Stomach (tissue), 9 donors: ENCODE measurements around the gene DMRT2. TPM values are rescaled to one million over a fixed set of nuclear protein-coding genes. Genes with fewer than 3 reads are reported as not detected.

Source experiments
- DNase-seq, 2 donors: peaks; one replicate each; pipeline versions ENCODE4 v3.0.0 to v3.0.0-alpha.2; 2013 to 2019
- H3K27ac ChIP-seq, 5 donors: fragments of 200-600 bp in 4 of 5; sonication (generic) in 4 of 5; one replicate each; pipeline ENCODE4 v1.5.1; 2013 to 2019; ENCODE audit warnings: mild to moderate bottlenecking in 1 of 5, moderate library complexity in 1 of 5
- H3K27me3 ChIP-seq, 3 donors: fragments of 200-600 bp; sonication (generic); one replicate each; pipeline ENCODE4 v1.5.1; 2017 to 2019; ENCODE audit warnings: mixed run types in 1 of 3
- H3K36me3 ChIP-seq, 4 donors: fragments of 200-600 bp; sonication (generic); 1 replicate in 3 of 4; 2 replicates in 1 of 4; pipeline ENCODE4 v1.5.1; 2016 to 2019
- H3K4me1 ChIP-seq, 4 donors: fragments of 200-600 bp; sonication (generic); one replicate each; pipeline ENCODE4 v1.5.1; 2016 to 2019
- H3K4me3 ChIP-seq, 4 donors: fragments of 200-600 bp; sonication (generic) in 3 of 4; one replicate each; pipeline ENCODE4 v1.5.1; 2016 to 2019; ENCODE audit warnings: mild to moderate bottlenecking in 1 of 4
- H3K9me3 ChIP-seq, 4 donors: fragments of 200-600 bp; sonication (generic); one replicate each; pipeline ENCODE4 v1.5.1; 2016 to 2019
- EP300 ChIP-seq: sonication (generic); formaldehyde crosslinking; IDR thresholded peaks from one replicate; pipeline ENCODE4 v1.6.1; 2017; ENCODE audit warnings: antibody characterized with exemption
- POLR2A ChIP-seq, 4 donors: fragments of 450-650 bp; IDR thresholded peaks; one replicate each; pipeline ENCODE4 v1.6.1; 2016; ENCODE audit warnings: antibody characterized with exemption in 4 of 4, control low read depth in 2 of 4, mild to moderate bottlenecking in 1 of 4, moderate library complexity in 1 of 4
- POLR2AphosphoS5 ChIP-seq, 3 donors: sonication (generic); formaldehyde crosslinking; IDR thresholded peaks; one replicate each; pipeline ENCODE4 v1.6.1; 2016; ENCODE audit warnings: antibody characterized with exemption in 3 of 3
- WGBS, 5 donors: extraction: QIAGEN DNeasy Blood & Tissue Kit in 3 of 5; methylation state at CpG; one replicate each; pipeline versions ENCODE4 v1.1.5 to v1.1.7; 2013 to 2018; 5-methylcytosine and 5-hydroxymethylcytosine counted together
- intact Hi-C: fragments of 100-400 bp; cut with DNase I; formaldehyde crosslinking; loops from one replicate; pipeline ENCODE4 v1.15.1; 2023; ENCODE audit warnings: low total_unique reads
- polyA plus RNA-seq, 3 donors: library from polyadenylated mRNA; stranded (reverse); fragments of 200-250 nt; gene quantifications; one replicate each; pipeline ENCODE4 v1.2.3, GENCODE V29; 2013
- total RNA-seq, 5 donors: library from RNA; depleted of rRNA; stranded (reverse); fragments of >200 nt; gene quantifications; one replicate each; pipeline versions ENCODE4 v1.1.0 to v1.2.3, GENCODE V29; 2014 to 2016
- TF ChIP-seq, protein P1 (sequence below), 7 experiments: fragments of 450-650 bp in 4 of 7; fragments of 200-600 bp in 3 of 7; sonication (generic) in 3 of 7; IDR thresholded peaks; one replicate each; pipeline ENCODE4 v1.5.1; 2016 to 2019; ENCODE audit warnings: antibody characterized with exemption in 7 of 7, control low read depth in 2 of 7, mild to moderate bottlenecking in 1 of 7
- donor health status: healthy with polysubstance abuse.
- donor health status: Bipolar disorder and iron deficiency.
- donor health status: healthy.

DMRT2 gene
- total and polyA plus RNA-seq, 8 donors = 0.08 to 23.2 (median 2.3) TPM; not detected in 5

DNA sequence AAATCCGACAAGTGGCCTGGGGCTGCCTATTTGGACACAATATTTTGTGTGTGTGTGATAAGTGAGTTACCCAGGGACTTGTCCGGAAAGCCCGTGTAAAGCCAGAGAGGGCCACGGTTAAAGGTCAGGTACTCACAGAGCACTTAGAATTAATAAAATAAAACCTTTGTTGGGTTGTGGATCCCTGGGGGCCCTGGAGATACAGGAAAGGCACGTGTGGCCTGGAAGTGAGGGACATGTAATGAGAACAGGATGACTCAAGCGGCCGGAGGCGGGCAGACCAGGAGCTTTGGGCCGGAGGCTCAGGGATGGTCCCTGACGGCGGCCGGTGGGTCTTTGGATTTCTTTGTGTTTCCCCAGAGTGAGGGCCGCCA, 1.0 kb downstream of the DMRT2 start:
- H3K36me3 ChIP-seq = no peaks in the 10 kb centered on the region
- peaks cover 37 to 66% (median 48%) of the 10 kb centered on the region in 4 donors for H3K4me1 ChIP-seq
- WGBS, 5 donors = 22 to 41% (median 30%) methylated on average over 10 to 13 of the region's 13 CpGs
- no peak for DNase-seq
- peak overlapping the region in 2 of 4 donors; percentile 43 to 46 for H3K4me3 ChIP-seq
- peaks cover 0 to 20% (median 3%) of the 10 kb centered on the region in 4 donors for H3K9me3 ChIP-seq
- intact Hi-C loops = no loop called here
- peaks cover 45 to 100% (median 83%) of the 10 kb centered on the region in 3 donors for H3K27me3 ChIP-seq
- no peak for TF ChIP-seq POLR2AphosphoS5 (IDR thresholded peaks at IDR 0.05)
- TF ChIP-seq EP300 = no peak
- TF ChIP-seq, protein P1, sequence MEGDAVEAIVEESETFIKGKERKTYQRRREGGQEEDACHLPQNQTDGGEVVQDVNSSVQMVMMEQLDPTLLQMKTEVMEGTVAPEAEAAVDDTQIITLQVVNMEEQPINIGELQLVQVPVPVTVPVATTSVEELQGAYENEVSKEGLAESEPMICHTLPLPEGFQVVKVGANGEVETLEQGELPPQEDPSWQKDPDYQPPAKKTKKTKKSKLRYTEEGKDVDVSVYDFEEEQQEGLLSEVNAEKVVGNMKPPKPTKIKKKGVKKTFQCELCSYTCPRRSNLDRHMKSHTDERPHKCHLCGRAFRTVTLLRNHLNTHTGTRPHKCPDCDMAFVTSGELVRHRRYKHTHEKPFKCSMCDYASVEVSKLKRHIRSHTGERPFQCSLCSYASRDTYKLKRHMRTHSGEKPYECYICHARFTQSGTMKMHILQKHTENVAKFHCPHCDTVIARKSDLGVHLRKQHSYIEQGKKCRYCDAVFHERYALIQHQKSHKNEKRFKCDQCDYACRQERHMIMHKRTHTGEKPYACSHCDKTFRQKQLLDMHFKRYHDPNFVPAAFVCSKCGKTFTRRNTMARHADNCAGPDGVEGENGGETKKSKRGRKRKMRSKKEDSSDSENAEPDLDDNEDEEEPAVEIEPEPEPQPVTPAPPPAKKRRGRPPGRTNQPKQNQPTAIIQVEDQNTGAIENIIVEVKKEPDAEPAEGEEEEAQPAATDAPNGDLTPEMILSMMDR (IDR thresholded peaks at IDR 0.05) = no peak
- TF ChIP-seq POLR2A (IDR thresholded peaks at IDR 0.05) = no peak
- H3K27ac ChIP-seq = no peak overlapping the region

DNA sequence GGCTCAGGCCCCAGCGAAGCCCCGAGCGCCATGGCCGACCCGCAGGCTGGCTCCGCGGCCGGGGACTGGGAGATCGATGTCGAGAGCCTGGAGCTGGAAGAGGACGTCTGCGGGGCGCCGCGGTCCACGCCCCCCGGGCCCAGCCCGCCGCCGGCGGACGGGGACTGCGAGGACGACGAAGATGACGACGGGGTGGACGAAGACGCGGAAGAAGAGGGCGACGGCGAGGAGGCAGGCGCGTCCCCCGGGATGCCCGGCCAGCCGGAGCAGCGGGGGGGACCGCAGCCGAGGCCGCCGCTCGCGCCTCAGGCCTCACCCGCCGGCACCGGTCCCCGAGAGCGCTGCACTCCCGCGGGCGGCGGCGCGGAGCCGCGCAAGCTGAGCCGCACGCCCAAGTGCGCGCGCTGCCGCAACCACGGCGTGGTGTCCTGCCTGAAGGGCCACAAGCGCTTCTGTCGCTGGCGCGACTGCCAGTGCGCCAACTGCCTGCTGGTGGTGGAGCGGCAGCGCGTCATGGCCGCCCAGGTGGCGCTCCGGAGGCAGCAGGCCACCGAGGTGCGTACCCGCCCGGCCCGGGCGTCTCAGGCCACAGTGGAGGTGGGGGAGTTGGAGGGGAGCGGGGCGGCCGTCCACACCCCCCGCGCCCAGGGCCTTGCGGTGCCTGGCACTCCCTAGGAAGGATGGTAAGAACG, 1.6 kb downstream of the DMRT2 start:
- Histone ChIP-seq H3K9me3 (peaks cover 0 to 15% (median 3%) of the 10 kb centered on the region in 4 donors), H3K4me1 (peaks cover 37 to 61% (median 48%) of the 10 kb centered on the region in 4 donors), H3K36me3 (no peaks in the 10 kb centered on the region), H3K27me3 (peaks cover 40 to 100% (median 83%) of the 10 kb centered on the region in 3 donors), H3K27ac (no peak overlapping the region), H3K4me3 (peak overlapping the region; percentile 30 to 46 (median 38))
- peak; percentile 38 to 80 for DNase-seq
- TF ChIP-seq POLR2AphosphoS5 (IDR thresholded peaks at IDR 0.05) (no peak), EP300 (no peak), POLR2A (IDR thresholded peaks at IDR 0.05) (no peak)
- TF ChIP-seq, protein P1 (IDR thresholded peaks at IDR 0.05) = no peak
- 2 to 4% (median 3%) methylated on average over 15 to 90 of the region's 90 CpGs for WGBS, 5 donors
- intact Hi-C loops = no loop called here

DNA sequence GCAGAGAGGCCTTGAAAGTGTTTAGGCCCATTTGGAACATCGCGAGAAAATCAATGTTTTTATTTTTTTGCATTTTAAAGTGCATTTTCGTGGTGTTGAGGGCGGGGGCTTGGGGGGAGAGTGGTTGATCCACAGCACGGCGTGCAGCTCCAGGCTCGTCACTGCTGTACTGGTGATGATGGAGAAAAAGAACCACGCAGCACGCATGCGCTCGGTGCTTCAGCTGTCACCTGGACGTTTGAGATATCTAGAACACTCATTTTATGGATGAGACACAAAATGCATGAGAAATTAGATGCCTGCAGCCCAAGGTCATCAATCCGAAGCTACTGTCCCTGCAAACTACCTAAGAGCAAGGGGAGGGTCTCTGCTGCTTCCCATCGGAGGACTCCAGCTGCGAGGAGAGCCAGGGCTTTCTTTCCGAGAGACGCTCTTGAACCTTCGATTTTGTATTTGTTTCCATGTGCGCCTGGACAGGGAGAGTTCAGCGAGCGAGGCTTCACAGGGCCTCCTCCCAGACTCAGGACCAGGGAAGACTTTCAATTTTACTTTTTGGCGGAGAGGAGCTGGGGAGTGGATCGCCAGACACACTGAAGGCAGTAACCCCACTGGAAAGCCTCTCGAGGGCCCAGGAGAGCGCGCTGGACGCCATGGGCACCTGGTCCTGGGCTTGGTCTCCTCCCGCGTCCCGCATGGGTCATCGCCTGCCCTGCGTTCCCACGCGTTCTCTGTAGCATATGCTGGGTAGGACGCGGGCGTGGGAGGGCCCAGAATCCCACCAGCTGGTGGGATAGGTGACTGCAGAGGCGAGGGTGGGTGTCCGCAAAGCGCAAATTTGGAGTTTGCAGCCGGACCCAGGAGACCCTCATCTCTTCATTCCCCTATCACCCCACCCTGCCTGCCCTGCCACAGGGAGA, 2.5 kb downstream of the DMRT2 start:
- intact Hi-C loops = no loop called here
- H3K27ac ChIP-seq = no peak overlapping the region

DNA sequence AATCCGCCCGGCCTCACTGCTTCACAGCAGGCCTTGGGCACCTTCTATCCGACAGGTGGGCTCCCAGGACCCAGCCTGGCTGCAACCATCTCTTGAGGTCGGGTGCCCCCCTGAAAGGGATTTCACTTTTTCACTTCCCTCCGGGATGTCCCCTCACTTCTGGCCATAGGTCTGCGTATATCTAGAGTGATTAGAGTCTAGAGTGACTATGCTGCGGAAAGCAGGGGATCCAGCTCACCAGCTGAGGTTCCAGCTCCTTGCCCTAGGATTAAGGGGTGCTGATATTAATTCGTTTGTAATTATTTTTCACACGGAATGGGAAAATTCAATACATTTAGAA, 3.1 kb downstream of the DMRT2 start:
- Histone ChIP-seq H3K4me1 (peaks cover 27 to 45% (median 34%) of the 10 kb centered on the region in 4 donors), H3K9me3 (peaks cover 0 to 13% (median 3%) of the 10 kb centered on the region in 4 donors), H3K27ac (no peak overlapping the region), H3K4me3 (no peak overlapping the region), H3K27me3 (peaks cover 29 to 99% (median 69%) of the 10 kb centered on the region in 3 donors), H3K36me3 (no peaks in the 10 kb centered on the region)
- 21 to 40% (median 34%) methylated on average over 9 of the region's 9 CpGs for WGBS, 5 donors
- DNase-seq = no peak
- intact Hi-C loops = no loop called here
- TF ChIP-seq EP300 (no peak), POLR2AphosphoS5 (IDR thresholded peaks at IDR 0.05) (no peak), POLR2A (IDR thresholded peaks at IDR 0.05) (no peak)
- TF ChIP-seq, protein P1 (IDR thresholded peaks at IDR 0.05) = no peak

More for the DNA sequence above, 2.5 kb downstream of the DMRT2 start:
- TF ChIP-seq EP300 (no peak), POLR2AphosphoS5 (IDR thresholded peaks at IDR 0.05) (no peak), POLR2A (IDR thresholded peaks at IDR 0.05) (no peak)
- TF ChIP-seq, protein P1 (IDR thresholded peaks at IDR 0.05) = no peak
- H3K4me3 ChIP-seq = peak overlapping the region in 2 of 4 donors; percentile 43 to 46
- no peak for DNase-seq
- WGBS, 5 donors = 12 to 30% (median 25%) methylated on average over 34 to 41 of the region's 41 CpGs
- H3K27me3 ChIP-seq = peaks cover 33 to 99% (median 75%) of the 10 kb centered on the region in 3 donors
- peaks cover 30 to 52% (median 40%) of the 10 kb centered on the region in 4 donors for H3K4me1 ChIP-seq
- no peaks in the 10 kb centered on the region for H3K36me3 ChIP-seq
- peaks cover 0 to 13% (median 3%) of the 10 kb centered on the region in 4 donors for H3K9me3 ChIP-seq
